Heart right ventricle (tissue), 16 donors: ENCODE results near the gene ZNF385B. TPM values are rescaled to one million over a fixed set of nuclear protein-coding genes. Genes with fewer than 3 reads are reported as not detected.

Experiments used
- ATAC-seq, 8 donors: fragments of 200-7000 bp; cut with Tn5 transposase; one replicate each; pipeline ENCODE4 v1.9.1; 2020; ENCODE audit warnings: mild to moderate bottlenecking in 8 of 8, moderate library complexity in 8 of 8, moderate number of reproducible peaks in 1 of 8
- DNase-seq, 2 donors: peaks; one replicate each; pipeline ENCODE4 v3.0.0-alpha.2; 2020
- H3K27ac ChIP-seq, 10 donors: fragments of 200-600 bp; sonication (generic) in 2 of 10; one replicate each; pipeline versions ENCODE4 v1.5.0 to v1.8.0; 2020 to 2022; ENCODE audit warnings: mild to moderate bottlenecking in 3 of 10
- H3K27me3 ChIP-seq, 7 donors: fragments of 200-600 bp; one replicate each; pipeline ENCODE4 v1.8.0; 2021 to 2022; ENCODE audit warnings: mild to moderate bottlenecking in 2 of 7
- H3K36me3 ChIP-seq, 9 donors: fragments of 200-600 bp; sonication (generic) in 1 of 9; one replicate each; pipeline versions ENCODE4 v1.5.0 to v1.8.0; 2020 to 2022; ENCODE audit warnings: mild to moderate bottlenecking in 2 of 9
- H3K4me1 ChIP-seq, 9 donors: fragments of 200-600 bp; sonication (generic) in 1 of 9; one replicate each; pipeline versions ENCODE4 v1.5.0 to v1.8.0; 2020 to 2022; ENCODE audit warnings: mild to moderate bottlenecking in 4 of 9
- H3K4me3 ChIP-seq, 10 donors: fragments of 200-600 bp; sonication (generic) in 2 of 10; one replicate each; pipeline versions ENCODE4 v1.5.0 to v1.8.0; 2020 to 2022; ENCODE audit warnings: mild to moderate bottlenecking in 7 of 10, moderate library complexity in 2 of 10
- H3K9me3 ChIP-seq, 11 donors: fragments of 200-600 bp in 10 of 11; sonication (generic) in 2 of 11; one replicate each; pipeline versions ENCODE4 v1.5.0 to v1.8.0; 2013 to 2022; ENCODE audit warnings: mild to moderate bottlenecking in 2 of 11, control low read depth in 1 of 11, moderate library complexity in 1 of 11
- WGBS, 2 donors: extraction: QIAGEN DNeasy Blood & Tissue Kit; methylation state at CpG; one replicate each; pipeline ENCODE4 v1.1.7; 2013; ENCODE audit warnings: inconsistent platforms in 1 of 2; 5-methylcytosine and 5-hydroxymethylcytosine counted together
- intact Hi-C, 10 donors: fragments of 100-400 bp; cut with DNase I; formaldehyde crosslinking; loops; one replicate each; pipeline versions ENCODE4 v1.11.1 to v1.14.2; 2022
- polyA plus RNA-seq, 2 donors: library from polyadenylated mRNA; stranded (reverse); fragments of 200-250 nt; gene quantifications; one replicate each; pipeline ENCODE4 v1.2.3, GENCODE V29; 2013
- total RNA-seq, 10 donors: library from RNA; stranded (reverse); fragmentation: NEBNext Ultra II Directional in 3 of 10; extraction: Animal tissue kit (Norgen Biotek cat#: 25700) in 3 of 10; gene quantifications; one replicate each; pipeline versions ENCODE4 v1.2.1 to v1.2.4, GENCODE V29; 2021 to 2023
- TF ChIP-seq, protein P1 (sequence below), 9 donors: fragments of 200-600 bp; sonication (generic) in 2 of 9; IDR thresholded peaks; one replicate each; pipeline versions ENCODE4 v1.5.0 to v1.8.0; 2021 to 2022; ENCODE audit warnings: antibody characterized with exemption in 9 of 9, mild to moderate bottlenecking in 5 of 9, moderate library complexity in 1 of 9
- donor health status: Arrhythmogenic right ventricular cardiomyopathy.
- donor health status: ischemic (EF 13 %, LVEDD 7.1; RV severe dilation, severe dysfunction).
- donor health status: healthy with polysubstance abuse.
- donor health status: DM: no; HTN: yes; CAD: no.
- donor health status: DM: no; HTN: no; CAD: no.
- donor health status: ischemic (EF 25% LVEDD 6.9; RV normal size, moderate dysfunction).
- donor health status: ischemic (EF 25% LVEDD 5.7; RV mildly dilated, moderate dysfunction).
- donor health status: healthy.
- donor health status: DM: yes; HTN: yes; CAD: no.
- donor health status: Ischemic cardiomyopathy.
- donor health status: ischemic (EF 35%, LVEDD 5.7; RV mildly dilated, moderate dysfunction).
- donor health status: nonischemic (EF 11% LVEDD 7.7; RV severe dilation, severe dysfunction).
- donor health status: DM: yes; HTN: yes; CAD: no.
- donor health status: PGD.
- donor health status: ischemic (EF 29% LVEDD 5.4; RV normal size, mild dysfunction).
- donor health status: nonischemic (EF 23%, LVEDD 6.1; RV moderate dilation, normal function).

ZNF385B gene
- total and polyA plus RNA-seq, 12 donors = 0.19 to 19.7 (median 1.7) TPM

DNA sequence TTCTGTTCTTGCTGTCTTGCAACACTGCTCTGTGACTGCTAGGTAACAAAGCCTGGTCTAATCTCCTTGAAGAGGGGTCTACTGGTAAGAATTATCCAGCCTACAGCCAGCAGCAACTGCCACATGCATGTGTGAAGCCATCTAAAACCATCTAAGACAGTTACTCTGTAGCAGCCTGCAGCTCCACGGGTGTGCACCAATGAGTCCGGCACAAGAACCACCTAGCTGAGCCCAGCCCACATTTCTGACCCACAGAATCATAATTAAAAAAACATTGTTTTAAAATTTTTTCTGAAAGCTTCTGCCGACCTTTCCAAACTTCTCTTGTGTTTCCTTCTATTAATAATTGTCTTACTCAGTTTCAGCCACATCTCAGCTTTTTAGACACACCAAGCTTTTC, 102.8 kb downstream of the ZNF385B start:
- WGBS, 2 donors = 87 to 92% methylated on average over 3 of the region's 3 CpGs
- TF ChIP-seq, protein P1, sequence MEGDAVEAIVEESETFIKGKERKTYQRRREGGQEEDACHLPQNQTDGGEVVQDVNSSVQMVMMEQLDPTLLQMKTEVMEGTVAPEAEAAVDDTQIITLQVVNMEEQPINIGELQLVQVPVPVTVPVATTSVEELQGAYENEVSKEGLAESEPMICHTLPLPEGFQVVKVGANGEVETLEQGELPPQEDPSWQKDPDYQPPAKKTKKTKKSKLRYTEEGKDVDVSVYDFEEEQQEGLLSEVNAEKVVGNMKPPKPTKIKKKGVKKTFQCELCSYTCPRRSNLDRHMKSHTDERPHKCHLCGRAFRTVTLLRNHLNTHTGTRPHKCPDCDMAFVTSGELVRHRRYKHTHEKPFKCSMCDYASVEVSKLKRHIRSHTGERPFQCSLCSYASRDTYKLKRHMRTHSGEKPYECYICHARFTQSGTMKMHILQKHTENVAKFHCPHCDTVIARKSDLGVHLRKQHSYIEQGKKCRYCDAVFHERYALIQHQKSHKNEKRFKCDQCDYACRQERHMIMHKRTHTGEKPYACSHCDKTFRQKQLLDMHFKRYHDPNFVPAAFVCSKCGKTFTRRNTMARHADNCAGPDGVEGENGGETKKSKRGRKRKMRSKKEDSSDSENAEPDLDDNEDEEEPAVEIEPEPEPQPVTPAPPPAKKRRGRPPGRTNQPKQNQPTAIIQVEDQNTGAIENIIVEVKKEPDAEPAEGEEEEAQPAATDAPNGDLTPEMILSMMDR (IDR thresholded peaks at IDR 0.05) = no peak

GRCh38 chr2:179751163-179751809, 110.1 kb downstream of the ZNF385B start:
- Histone ChIP-seq H3K27me3 (no peaks in the 10 kb centered on the region), H3K4me3 (no peak overlapping the region), H3K9me3 (no peaks in the 10 kb centered on the region), H3K27ac (no peak overlapping the region), H3K4me1 (no peaks in the 10 kb centered on the region), H3K36me3 (no peaks in the 10 kb centered on the region)
- intact Hi-C loops = loop anchor here in 8 of 10 donors (2.0 kb wide), 2 partner anchors 326 to 328 kb away; no protein-coding TSS in a partner anchor
- ATAC-seq (peak in 1 of 8 donors; percentile 29), DNase-seq (no peak)
- 11 to 14% methylated on average over 4 of the region's 4 CpGs for WGBS, 2 donors
- TF ChIP-seq, protein P1 (IDR thresholded peaks at IDR 0.05) = peak; percentile 22 to 74 (median 61)

More for the DNA sequence above, 102.8 kb downstream of the ZNF385B start:
- intact Hi-C loops = no loop called here
- Histone ChIP-seq H3K9me3 (peaks cover 0 to 39% (median 0%) of the 10 kb centered on the region in 11 donors), H3K4me3 (no peak overlapping the region), H3K4me1 (no peaks in the 10 kb centered on the region), H3K36me3 (no peaks in the 10 kb centered on the region), H3K27me3 (no peaks in the 10 kb centered on the region), H3K27ac (no peak overlapping the region)
- ATAC-seq = no peak
- DNase-seq = no peak

GRCh38 chr2:179749210-179749609, 112.2 kb downstream of the ZNF385B start:
- H3K4me3 ChIP-seq = no peak overlapping the region
- TF ChIP-seq, protein P1 (IDR thresholded peaks at IDR 0.05) = no peak
- WGBS, 2 donors = 14 to 29% methylated on average over 1 of the region's 1 CpG
- H3K27ac ChIP-seq = no peak overlapping the region
- no peak for ATAC-seq
- H3K27me3 ChIP-seq = peaks cover 0 to 8% (median 0%) of the 10 kb centered on the region in 7 donors
- no peak for DNase-seq
- no peaks in the 10 kb centered on the region for H3K36me3 ChIP-seq
- peaks cover 0 to 5% (median 0%) of the 10 kb centered on the region in 9 donors for H3K4me1 ChIP-seq
- H3K9me3 ChIP-seq = no peaks in the 10 kb centered on the region
- intact Hi-C loops = loop anchor here in 6 of 10 donors (5.0 to 10.0 kb wide), 5 partner anchors 134 to 327 kb away; no protein-coding TSS in a partner anchor

DNA sequence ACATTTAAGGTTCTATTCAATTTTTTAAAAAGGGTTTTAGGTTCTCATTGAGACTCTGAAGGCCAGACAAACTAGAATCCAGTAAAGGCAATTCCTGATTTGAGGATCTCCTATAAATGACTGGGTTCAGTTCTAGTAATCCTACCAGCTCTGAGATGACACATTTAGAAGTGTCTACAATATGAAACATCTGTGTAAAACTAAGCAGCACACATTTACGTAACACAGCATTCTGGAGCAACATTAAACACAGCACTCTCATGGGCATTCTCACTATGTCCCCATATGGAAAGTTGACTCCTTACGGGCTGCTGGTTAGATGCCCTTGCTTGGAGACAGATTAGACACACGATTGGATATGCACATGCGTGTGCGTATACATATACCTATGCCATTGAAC, 114.4 kb downstream of the ZNF385B start:
- no peak overlapping the region for H3K4me3 ChIP-seq
- intact Hi-C loops = loop anchor here in 6 of 10 donors (5.0 to 10.0 kb wide), 5 partner anchors 132 to 325 kb away; no protein-coding TSS in a partner anchor
- peaks cover 0 to 5% (median 0%) of the 10 kb centered on the region in 9 donors for H3K4me1 ChIP-seq
- H3K9me3 ChIP-seq = no peaks in the 10 kb centered on the region
- H3K36me3 ChIP-seq = no peaks in the 10 kb centered on the region
- no peak overlapping the region for H3K27ac ChIP-seq
- DNase-seq (no peak), ATAC-seq (no peak)
- TF ChIP-seq, protein P1 (IDR thresholded peaks at IDR 0.05) = no peak
- H3K27me3 ChIP-seq = peaks cover 0 to 9% (median 0%) of the 10 kb centered on the region in 7 donors
- whole genome bisulfite sequencing, 2 donors = 81 to 86% methylated on average over 5 of the region's 5 CpGs
